Peyer's patch (tissue), 4 donors: ENCODE data around the gene GPR158.

ENCODE experiments used
- CTCF ChIP-seq, 6 experiments: fragments of 450-650 bp in 4 of 6; fragments of 200-600 bp in 2 of 6; sonication (generic) in 1 of 6; IDR thresholded peaks; one replicate each; pipeline ENCODE4 v1.5.1; 2017 to 2019; ENCODE audit warnings: antibody characterized with exemption in 6 of 6, mild to moderate bottlenecking in 3 of 6, moderate library complexity in 1 of 6
- POLR2A ChIP-seq, 2 donors: fragments of 450-650 bp; IDR thresholded peaks; one replicate each; pipeline ENCODE4 v1.5.1; 2017; ENCODE audit warnings: antibody characterized with exemption in 2 of 2, mild to moderate bottlenecking in 2 of 2, moderate library complexity in 2 of 2

GRCh38 chr10:25444266-25444665 lies 269.5 kb downstream of the GPR158 start:
- TF ChIP-seq CTCF (IDR thresholded peaks at IDR 0.05) (no peak), POLR2A (IDR thresholded peaks at IDR 0.05) (no peak)
